Breast epithelium (tissue), 3 donors: ENCODE measurements around the gene RERE.

Source experiments
- CTCF ChIP-seq, 3 donors: fragments of 450-650 bp; IDR thresholded peaks; one replicate each; pipeline ENCODE4 v1.5.1; 2016 to 2017; ENCODE audit warnings: antibody characterized with exemption in 3 of 3, mild to moderate bottlenecking in 3 of 3, moderate library complexity in 3 of 3
- POLR2A ChIP-seq: fragments of 450-650 bp; IDR thresholded peaks from one replicate; pipeline ENCODE4 v1.6.1; 2016; ENCODE audit warnings: antibody characterized with exemption, mild to moderate bottlenecking, moderate library complexity
- POLR2AphosphoS5 ChIP-seq, 3 donors: sonication (generic); formaldehyde crosslinking; IDR thresholded peaks; one replicate each; pipeline ENCODE4 v1.6.1; 2017; ENCODE audit warnings: antibody characterized with exemption in 3 of 3

GRCh38 chr1:8318436-8318835 is 499.0 kb downstream of the RERE start:
- TF ChIP-seq POLR2A (no peak), CTCF (IDR thresholded peaks at IDR 0.05) (no peak), POLR2AphosphoS5 (IDR thresholded peaks at IDR 0.05) (no peak)
